Measurements from ENCODE around the gene SGSH.
"Not testable (repeated sequence)": the region's sequence is repeated elsewhere in the genome, so short reads cannot be mapped to it uniquely, and the experiment has no call there.

The SGSH gene

DNA sequence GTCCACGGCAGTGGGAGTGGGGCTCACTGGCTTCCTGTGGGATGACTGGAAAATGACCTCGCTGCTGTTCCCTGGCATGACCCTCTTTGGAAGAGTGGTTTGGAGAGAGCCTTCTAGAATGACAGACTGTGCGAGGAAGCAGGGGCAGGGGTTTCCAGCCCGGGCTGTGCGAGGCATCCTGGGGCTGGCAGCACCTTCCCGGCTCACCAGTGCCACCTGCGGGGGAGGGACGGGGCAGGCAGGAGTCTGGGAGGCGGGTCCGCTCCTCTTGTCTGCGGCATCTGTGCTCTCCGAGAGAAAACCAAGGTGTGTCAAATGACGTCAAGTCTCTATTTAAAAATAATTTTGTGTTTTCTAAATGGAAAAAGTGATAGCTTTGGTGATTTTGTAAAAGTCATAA is 32.7 kb upstream of the SGSH start:
- Histone ChIP-seq H3K9me3 (ENCODE audit: control insufficient read depth, low read length) (no peaks in the 10 kb centered on the region), H3K27ac (ENCODE audit: low read depth, low read length, severe bottlenecking) (no peak overlapping the region), H3K4me3 (ENCODE audit: extremely low read depth, insufficient read depth, low read length, poor library complexity, severe bottlenecking) (no peak overlapping the region), H3K36me3 (ENCODE audit: control insufficient read depth, insufficient read depth, low read length) (peaks cover 5% of the 10 kb centered on the region), H3K4me1 (ENCODE audit: control insufficient read depth, insufficient read depth, low read length, poor library complexity, severe bottlenecking) (peaks cover 30% of the 10 kb centered on the region)
- WGBS, 2 experiments (ENCODE audit: insufficient coverage in 2 of 2): 76 to 79% methylated on average over 10 to 12 of the region's 13 CpGs

GRCh38 chr17:80251966-80252365 is 31.8 kb upstream of the SGSH start:
- Histone ChIP-seq H3K4me3 (ENCODE audit: extremely low read depth, insufficient read depth, low read length, poor library complexity, severe bottlenecking) (no peak overlapping the region), H3K9me3 (ENCODE audit: control insufficient read depth, low read length) (no peaks in the 10 kb centered on the region), H3K36me3 (ENCODE audit: control insufficient read depth, insufficient read depth, low read length) (peaks cover 10% of the 10 kb centered on the region), H3K27ac (ENCODE audit: low read depth, low read length, severe bottlenecking) (no peak overlapping the region), H3K4me1 (ENCODE audit: control insufficient read depth, insufficient read depth, low read length, poor library complexity, severe bottlenecking) (peaks cover 30% of the 10 kb centered on the region)
- 95 to 98% methylated on average over 9 to 11 of the region's 11 CpGs for WGBS, 2 experiments (ENCODE audit: insufficient coverage in 2 of 2)

DNA sequence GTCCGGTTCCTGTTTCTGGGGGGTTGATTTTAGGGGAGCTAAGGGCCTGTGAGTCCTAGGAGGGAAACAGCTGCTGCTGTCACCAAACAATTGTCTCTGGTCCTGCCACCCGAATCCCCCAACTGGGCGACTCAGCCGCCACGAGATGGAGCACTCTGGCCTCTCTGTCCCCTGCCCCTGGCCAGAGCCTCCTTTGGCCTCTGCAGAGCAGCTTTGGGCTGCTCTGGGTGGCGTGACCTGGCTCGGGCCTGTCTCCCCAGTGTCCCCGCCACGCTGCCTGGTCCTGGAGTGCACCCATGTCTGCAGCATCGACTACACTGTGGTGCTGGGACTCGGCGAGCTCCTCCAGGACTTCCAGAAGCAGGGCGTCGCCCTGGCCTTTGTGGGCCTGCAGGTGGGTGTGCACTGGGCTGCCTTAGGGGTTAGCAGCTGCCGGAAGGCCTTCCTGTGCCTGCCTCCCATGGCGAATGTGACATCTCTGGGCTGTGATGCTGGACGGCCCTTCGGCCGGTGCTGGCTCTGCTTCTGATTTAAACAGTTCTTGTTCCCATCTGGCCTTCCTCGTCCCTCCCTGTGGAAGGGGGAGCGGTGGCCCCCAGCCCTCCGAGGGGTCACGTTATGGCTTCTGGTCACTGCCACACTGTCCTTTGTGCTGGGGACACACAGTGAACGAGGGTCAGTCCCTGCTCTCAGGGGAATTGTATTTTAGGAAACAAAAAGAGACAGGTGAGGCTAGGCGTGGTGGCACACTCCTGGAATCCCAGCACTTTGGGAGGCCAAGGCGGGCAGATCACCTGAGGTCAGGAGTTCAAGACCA is 29.0 kb upstream of the SGSH start:
- Histone ChIP-seq H3K9me3 (ENCODE audit: control insufficient read depth, low read length) (no peaks in the 10 kb centered on the region), H3K27ac (ENCODE audit: low read depth, low read length, severe bottlenecking) (no peak overlapping the region), H3K36me3 (ENCODE audit: control insufficient read depth, insufficient read depth, low read length) (peaks cover 29% of the 10 kb centered on the region), H3K4me1 (ENCODE audit: control insufficient read depth, insufficient read depth, low read length, poor library complexity, severe bottlenecking) (peaks cover 4% of the 10 kb centered on the region), H3K4me3 (ENCODE audit: extremely low read depth, insufficient read depth, low read length, poor library complexity, severe bottlenecking) (no peak overlapping the region)
- 91 to 94% methylated on average over 23 to 25 of the region's 26 CpGs for whole genome bisulfite sequencing, 2 experiments (ENCODE audit: insufficient coverage in 2 of 2)

- H3K9me3 ChIP-seq (ENCODE audit: control insufficient read depth, low read length): no peaks in the 10 kb centered on the region
- H3K4me3 ChIP-seq (ENCODE audit: extremely low read depth, insufficient read depth, low read length, poor library complexity, severe bottlenecking): no peak overlapping the region
- no peak overlapping the region for H3K27ac ChIP-seq (ENCODE audit: low read depth, low read length, severe bottlenecking)
- H3K36me3 ChIP-seq (ENCODE audit: control insufficient read depth, insufficient read depth, low read length): peaks cover 36% of the 10 kb centered on the region
- H3K4me1 ChIP-seq (ENCODE audit: control insufficient read depth, insufficient read depth, low read length, poor library complexity, severe bottlenecking): no peaks in the 10 kb centered on the region
- 93 to 97% methylated on average over 16 to 23 of the region's 23 CpGs for whole genome bisulfite sequencing, 2 experiments (ENCODE audit: insufficient coverage in 2 of 2)
Observed at GRCh38 chr17:80248001-80248893, 28.1 kb upstream of the SGSH start.

DNA sequence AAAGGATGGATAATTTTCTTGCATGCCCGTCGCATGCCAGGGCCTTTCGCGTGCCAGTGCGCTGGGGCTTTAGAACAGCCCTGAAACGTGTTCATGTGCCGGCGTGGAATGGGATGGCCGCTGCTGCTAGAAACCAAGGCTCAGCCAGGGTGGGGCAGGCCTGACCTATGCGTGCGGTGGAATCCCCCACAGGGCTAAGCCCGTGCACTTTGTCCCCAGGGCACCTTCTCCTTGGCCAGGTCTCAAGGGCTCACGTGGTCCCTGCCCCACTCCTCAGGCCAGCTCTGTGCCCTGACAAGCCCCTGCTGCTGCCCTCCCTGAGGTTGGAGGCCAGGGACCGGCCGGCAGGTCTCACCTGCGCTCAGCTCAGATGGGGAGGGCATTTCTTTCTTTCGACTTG is 27.4 kb upstream of the SGSH start:
- Histone ChIP-seq H3K27ac (ENCODE audit: low read depth, low read length, severe bottlenecking) (no peak overlapping the region), H3K4me1 (ENCODE audit: control insufficient read depth, insufficient read depth, low read length, poor library complexity, severe bottlenecking) (no peaks in the 10 kb centered on the region), H3K9me3 (ENCODE audit: control insufficient read depth, low read length) (no peaks in the 10 kb centered on the region), H3K4me3 (ENCODE audit: extremely low read depth, insufficient read depth, low read length, poor library complexity, severe bottlenecking) (no peak overlapping the region), H3K36me3 (ENCODE audit: control insufficient read depth, insufficient read depth, low read length) (peaks cover 39% of the 10 kb centered on the region)
- 94 to 96% methylated on average over 16 to 17 of the region's 17 CpGs for WGBS, 2 experiments (ENCODE audit: insufficient coverage in 2 of 2)

DNA sequence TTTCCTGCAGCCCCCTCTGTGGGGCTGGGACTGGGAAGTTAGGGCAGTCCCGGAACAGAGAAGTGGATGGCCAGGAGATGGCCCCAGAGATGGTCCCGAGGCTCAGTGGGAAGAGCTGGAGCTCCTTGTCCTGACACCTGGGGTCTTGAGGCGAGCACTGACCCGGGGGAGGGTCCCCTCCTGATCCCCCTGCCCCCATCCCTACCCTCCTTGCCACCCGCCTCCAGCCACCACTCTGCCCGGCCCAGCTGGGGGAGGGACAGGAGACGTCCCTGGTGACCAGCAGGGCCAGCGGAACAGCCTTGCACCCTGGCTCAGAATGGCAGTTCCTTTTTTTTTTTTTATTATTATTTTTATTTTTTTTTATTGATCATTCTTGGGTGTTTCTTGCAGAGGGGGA is 26.6 kb upstream of the SGSH start:
- no peaks in the 10 kb centered on the region for H3K9me3 ChIP-seq (ENCODE audit: control insufficient read depth, low read length)
- 90 to 95% methylated on average over 2 to 4 of the region's 8 CpGs for WGBS, 2 experiments (ENCODE audit: insufficient coverage in 2 of 2)

GRCh38 chr17:80246266-80246681 is 26.1 kb upstream of the SGSH start:
- WGBS, 2 experiments (ENCODE audit: insufficient coverage in 2 of 2): 96 to 97% methylated on average over 17 of the region's 19 CpGs
- H3K27ac ChIP-seq (ENCODE audit: low read depth, low read length, severe bottlenecking): no peak overlapping the region
- no peaks in the 10 kb centered on the region for H3K4me1 ChIP-seq (ENCODE audit: control insufficient read depth, insufficient read depth, low read length, poor library complexity, severe bottlenecking)
- peaks cover 46% of the 10 kb centered on the region for H3K36me3 ChIP-seq (ENCODE audit: control insufficient read depth, insufficient read depth, low read length)
- no peak overlapping the region for H3K4me3 ChIP-seq (ENCODE audit: extremely low read depth, insufficient read depth, low read length, poor library complexity, severe bottlenecking)
- H3K9me3 ChIP-seq (ENCODE audit: control insufficient read depth, low read length): no peaks in the 10 kb centered on the region

More for the DNA sequence above, 26.6 kb upstream of the SGSH start:
- peaks cover 41% of the 10 kb centered on the region for H3K36me3 ChIP-seq (ENCODE audit: control insufficient read depth, insufficient read depth, low read length)
- H3K4me1 ChIP-seq (ENCODE audit: control insufficient read depth, insufficient read depth, low read length, poor library complexity, severe bottlenecking): no peaks in the 10 kb centered on the region
- no peak overlapping the region for H3K4me3 ChIP-seq (ENCODE audit: extremely low read depth, insufficient read depth, low read length, poor library complexity, severe bottlenecking)
- H3K27ac ChIP-seq (ENCODE audit: low read depth, low read length, severe bottlenecking): no peak overlapping the region

DNA sequence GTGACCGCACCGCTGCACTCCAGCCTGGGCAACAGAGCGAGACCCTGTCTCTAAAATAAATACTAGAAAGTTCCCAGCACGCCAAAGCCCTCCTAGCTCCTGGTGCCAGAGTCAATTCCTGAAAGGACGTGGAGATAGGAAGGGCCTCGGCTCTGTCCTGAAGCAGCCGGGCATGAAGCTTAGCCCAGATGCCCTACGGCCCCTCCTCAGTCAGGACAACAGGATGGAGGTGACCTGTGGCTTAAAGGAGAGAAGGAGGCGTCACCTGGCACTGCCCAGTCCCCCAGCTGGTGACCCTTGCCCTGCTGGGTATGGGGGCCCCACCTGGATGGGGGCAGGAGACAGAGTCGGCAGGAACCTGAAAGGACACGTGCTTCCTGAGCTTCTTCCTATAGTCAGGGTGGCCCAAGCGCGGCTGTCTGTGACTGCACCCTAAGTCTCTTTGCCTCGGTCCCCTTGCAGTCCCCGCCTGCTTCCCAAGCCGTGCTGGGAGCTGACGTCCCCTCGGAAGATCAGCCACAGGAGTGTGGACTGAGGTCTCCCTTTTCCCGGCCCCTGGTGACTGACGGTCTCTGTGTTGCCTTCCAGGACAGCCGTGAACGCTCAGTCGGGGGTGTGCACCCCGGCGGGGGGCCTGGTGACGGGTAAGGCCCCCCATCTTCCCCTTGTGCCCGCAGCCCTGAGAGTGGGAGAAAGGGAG is 25.6 kb upstream of the SGSH start:
- 92 to 93% methylated on average over 20 to 27 of the region's 27 CpGs for WGBS, 2 experiments (ENCODE audit: insufficient coverage in 2 of 2)
- Histone ChIP-seq H3K4me1 (ENCODE audit: control insufficient read depth, insufficient read depth, low read length, poor library complexity, severe bottlenecking) (no peaks in the 10 kb centered on the region), H3K36me3 (ENCODE audit: control insufficient read depth, insufficient read depth, low read length) (peaks cover 51% of the 10 kb centered on the region), H3K9me3 (ENCODE audit: control insufficient read depth, low read length) (no peaks in the 10 kb centered on the region), H3K4me3 (ENCODE audit: extremely low read depth, insufficient read depth, low read length, poor library complexity, severe bottlenecking) (no peak overlapping the region), H3K27ac (ENCODE audit: low read depth, low read length, severe bottlenecking) (no peak overlapping the region)

GRCh38 chr17:80244871-80245509 is 24.9 kb upstream of the SGSH start:
- Histone ChIP-seq H3K27ac (ENCODE audit: low read depth, low read length, severe bottlenecking) (no peak overlapping the region), H3K4me1 (ENCODE audit: control insufficient read depth, insufficient read depth, low read length, poor library complexity, severe bottlenecking) (no peaks in the 10 kb centered on the region), H3K36me3 (ENCODE audit: control insufficient read depth, insufficient read depth, low read length) (peaks cover 48% of the 10 kb centered on the region), H3K9me3 (ENCODE audit: control insufficient read depth, low read length) (no peaks in the 10 kb centered on the region), H3K4me3 (ENCODE audit: extremely low read depth, insufficient read depth, low read length, poor library complexity, severe bottlenecking) (no peak overlapping the region)
- WGBS, 2 experiments (ENCODE audit: insufficient coverage in 2 of 2): 91 to 92% methylated on average over 20 to 22 of the region's 22 CpGs

- not testable (repeated sequence) for H3K4me1 ChIP-seq (ENCODE audit: control insufficient read depth, insufficient read depth, low read length, poor library complexity, severe bottlenecking); H3K27ac ChIP-seq (ENCODE audit: low read depth, low read length, severe bottlenecking); H3K4me3 ChIP-seq (ENCODE audit: extremely low read depth, insufficient read depth, low read length, poor library complexity, severe bottlenecking); H3K9me3 ChIP-seq (ENCODE audit: control insufficient read depth, low read length)
- H3K36me3 ChIP-seq (ENCODE audit: control insufficient read depth, insufficient read depth, low read length): peaks cover 46% of the 10 kb centered on the region
- WGBS, 2 experiments (ENCODE audit: insufficient coverage in 2 of 2): 92 to 97% methylated on average over 6 of the region's 6 CpGs
Observed at GRCh38 chr17:80244448-80244847, 24.3 kb upstream of the SGSH start.

All from mesodermal cell (in vitro differentiated cells).